Endothelial cell of umbilical vein (primary cell): ENCODE data around the gene REPS2. TPM values are rescaled to one million over a fixed set of nuclear protein-coding genes. Genes with fewer than 3 reads are reported as not detected.

Experiments
- BruUV-seq: library from RNA; stranded (reverse); fragments of 400-500 nt; replicated peaks from 2 replicates; lab custom pipeline; 2021; lab: Mats Ljungman, UMichigan
- CTCF ChIA-PET: fragments of 300-600, 350-600 bp; sonication (Branson Sonifier 250); formaldehyde crosslinking; loops from one replicate; lab custom pipeline; 2021; ENCODE audit warnings: antibody characterized with exemption, inconsistent platforms; lab: Charles Lee
- POLR2A ChIA-PET: fragments of 300-600, 350-600 bp; sonication (Branson Sonifier 250); formaldehyde crosslinking; loops from one replicate; lab custom pipeline; 2021; ENCODE audit warnings: antibody characterized with exemption, inconsistent platforms; lab: Charles Lee
- DNase-seq: peaks from one replicate; pipeline ENCODE4 v3.0.0-alpha.2; 2011; ENCODE audit warnings: low read depth, low spot score
- FAIRE-seq: peaks from 2 replicates; lab custom pipeline; 2011; peaks lifted over from hg19 to GRCh38; lab: Jason Lieb, UNC
- H2AFZ ChIP-seq: 2 replicates; pipeline ENCODE4 v1.6.0; 2012; ENCODE audit warnings: low read depth, low read length, control low read depth, inconsistent platforms
- H3K27ac ChIP-seq: 2 replicates; pipeline ENCODE4 v1.5.1; 2011; ENCODE audit warnings: low read depth, mild to moderate bottlenecking, control low read depth, low read length, moderate library complexity; ENCODE audit not compliant: insufficient read depth
- H3K27me3 ChIP-seq, 2 experiments: 2 replicates each; pipeline versions ENCODE4 v1.6.0 to v1.6.1; 2011; ENCODE audit warnings: low read length in 2 of 2, mixed read lengths in 1 of 2; ENCODE audit not compliant: control insufficient read depth in 2 of 2, insufficient read depth in 2 of 2
- H3K36me3 ChIP-seq, 2 experiments: 2 replicates in 1 of 2; 3 replicates in 1 of 2; pipeline ENCODE4 v1.5.1; 2011; ENCODE audit warnings: low read length in 2 of 2, mild to moderate bottlenecking in 1 of 2, moderate library complexity in 1 of 2; ENCODE audit not compliant: control insufficient read depth in 2 of 2, insufficient read depth in 2 of 2; ENCODE audit errors: extremely low read depth in 1 of 2
- H3K4me1 ChIP-seq: 3 replicates; pipeline ENCODE4 v1.5.1; 2011; ENCODE audit warnings: mild to moderate bottlenecking, low read length; ENCODE audit not compliant: control insufficient read depth, insufficient read depth; ENCODE audit errors: extremely low read depth
- H3K4me2 ChIP-seq: 2 replicates; pipeline ENCODE4 v1.6.1; 2011; ENCODE audit warnings: low read length, control low read depth, mixed read lengths; ENCODE audit not compliant: insufficient read depth
- H3K4me3 ChIP-seq, 3 experiments: fragments of 200-600 bp in 1 of 3; sonication (generic), shearing (Covaris generic) in 1 of 3; replicated peaks in 1 of 3; 2 replicates each; pipeline ENCODE4 v1.5.1; 2011 to 2016; ENCODE audit warnings: control low read depth in 3 of 3, low read length in 3 of 3, mild to moderate bottlenecking in 2 of 3, inconsistent platforms in 1 of 3, low read depth in 1 of 3, moderate library complexity in 1 of 3; ENCODE audit not compliant: insufficient read depth in 1 of 3
- H3K79me2 ChIP-seq: 2 replicates; pipeline ENCODE4 v1.6.0; 2012; ENCODE audit warnings: low read length, inconsistent platforms; ENCODE audit not compliant: control insufficient read depth, insufficient read depth
- H3K9ac ChIP-seq: replicated peaks from 2 replicates; pipeline ENCODE3; 2011; ENCODE audit warnings: low read length, control low read depth; ENCODE audit not compliant: insufficient read depth; ENCODE audit errors: extremely low read depth
- H3K9me1 ChIP-seq: replicated peaks from 3 replicates; pipeline ENCODE4 v1.6.0; 2011; ENCODE audit warnings: mild to moderate bottlenecking, low read length; ENCODE audit not compliant: control insufficient read depth, insufficient read depth; ENCODE audit errors: extremely low read depth
- H3K9me3 ChIP-seq: replicated peaks from 2 replicates; pipeline ENCODE4 v1.5.1; 2012; ENCODE audit warnings: low read length, inconsistent platforms; ENCODE audit not compliant: control insufficient read depth, insufficient read depth
- H4K20me1 ChIP-seq: replicated peaks from 2 replicates; pipeline ENCODE3; 2011; ENCODE audit warnings: mild to moderate bottlenecking, low read length; ENCODE audit not compliant: control insufficient read depth, insufficient read depth; ENCODE audit errors: extremely low read depth
- EZH2 ChIP-seq: IDR thresholded peaks from 2 replicates; pipeline ENCODE4 v1.6.1; 2012; ENCODE audit warnings: borderline replicate concordance, low read depth, mild to moderate bottlenecking, moderate library complexity, low read length, inconsistent platforms; ENCODE audit not compliant: severe bottlenecking
- FOS ChIP-seq: IDR thresholded peaks from 2 replicates; pipeline ENCODE4 v1.6.1; 2011; ENCODE audit warnings: mild to moderate bottlenecking, low read length, moderate library complexity, borderline replicate concordance; ENCODE audit not compliant: insufficient read depth
- JUN ChIP-seq: IDR thresholded peaks from 2 replicates; pipeline ENCODE4 v1.6.1; 2011; ENCODE audit warnings: borderline replicate concordance, low read depth; ENCODE audit not compliant: insufficient read length, insufficient read depth
- MYC ChIP-seq: IDR thresholded peaks from one replicate; pipeline ENCODE4 v1.6.1; 2011; ENCODE audit warnings: mild to moderate bottlenecking, low read depth, low read length
- POLR2A ChIP-seq: IDR thresholded peaks from 2 replicates; pipeline ENCODE4 v1.6.1; 2012; ENCODE audit warnings: low read depth, mild to moderate bottlenecking, control low read depth, low read length
- dilution Hi-C: fragments of 300-500 bp; cut with MboI; formaldehyde crosslinking; loops from one replicate; pipeline ENCODE4 v1.15.0; 2019; ENCODE audit warnings: low sequenced_read_pairs; ENCODE audit not compliant: extremely low pct_ligation_motif_present
- intact Hi-C: fragments of 100-400 bp; cut with micrococcal nuclease; formaldehyde crosslinking; loops from one replicate; pipeline ENCODE4 v1.10.0; 2022
- polyA plus RNA-seq, 4 experiments: library from polyadenylated mRNA; depleted of rRNA in 3 of 4; stranded (reverse) in 3 of 4; unstranded in 1 of 4; fragments of >200 nt; gene quantifications; 2 replicates each; pipeline versions ENCODE4 v1.2.1 to v1.2.3, GENCODE V29; 2011 to 2012; ENCODE audit warnings: missing spikeins in 1 of 4
- total RNA-seq: library from RNA; stranded (reverse); gene quantifications from 2 replicates; pipeline ENCODE4 v1.2.3, GENCODE V29; 2021
- TF ChIP-seq, protein P1 (sequence below): IDR thresholded peaks from 2 replicates; pipeline ENCODE4 v1.6.1; 2011; ENCODE audit not compliant: insufficient read depth, insufficient read length
- TF ChIP-seq, protein P2 (sequence below), 2 donors: IDR thresholded peaks; 1 replicate in 1 of 2; 2 replicates in 1 of 2; pipeline ENCODE4 v1.5.1; 2011; ENCODE audit warnings: low read length in 2 of 2, mild to moderate bottlenecking in 2 of 2, moderate library complexity in 2 of 2, control low read depth in 1 of 2, inconsistent platforms in 1 of 2, low read depth in 1 of 2; ENCODE audit not compliant: insufficient read depth in 1 of 2; ENCODE audit errors: extremely low read depth in 1 of 2

The REPS2 gene
- total and polyA plus RNA-seq, 2 donors (not counting 3 experiments of a cell fraction or from before 2014, with no cell fraction given): 0.91 to 2.6 TPM

DNA sequence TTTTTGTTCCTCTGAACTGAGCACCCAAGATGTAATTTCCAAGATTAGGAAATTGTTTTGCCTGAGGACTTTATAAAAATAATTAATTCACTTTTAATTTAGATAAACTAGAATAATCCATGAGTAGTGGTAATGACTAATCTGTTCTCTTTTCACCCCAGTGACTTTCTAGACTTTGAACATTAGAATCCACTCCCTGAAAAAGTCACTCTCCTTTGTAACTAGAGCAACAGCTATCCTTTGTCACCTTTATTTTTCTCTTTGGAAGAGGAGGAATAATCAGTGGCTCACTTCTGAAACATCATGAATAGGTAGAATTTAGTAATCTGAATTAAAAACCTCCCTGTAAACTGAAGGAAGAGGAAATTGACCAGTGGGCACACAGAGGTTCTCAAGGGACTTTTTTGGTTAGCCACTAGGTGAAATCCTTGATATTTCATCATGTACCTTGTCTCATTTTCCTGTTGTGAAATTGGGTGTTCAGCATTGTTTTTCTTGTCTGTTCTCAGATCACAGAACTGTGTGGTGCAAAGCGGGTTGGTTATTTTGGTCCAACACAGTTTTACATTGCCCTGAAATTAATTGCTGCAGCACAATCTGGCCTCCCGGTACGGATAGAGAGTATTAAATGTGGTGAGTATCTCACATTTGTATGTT lies 59.4 kb downstream of the REPS2 start:
- Histone ChIP-seq H3K9ac (no peak overlapping the region), H3K27ac (no peak overlapping the region), H3K4me2 (no peak overlapping the region), H4K20me1 (no peaks in the 10 kb centered on the region), H3K27me3 (no peaks in the 10 kb centered on the region), H3K36me3 (no peaks in the 10 kb centered on the region), H3K4me3 (no peak overlapping the region), H2AFZ (no peak overlapping the region), H3K79me2 (no peaks in the 10 kb centered on the region), H3K9me3 (no peaks in the 10 kb centered on the region), H3K4me1 (no peaks in the 10 kb centered on the region), H3K9me1 (no peaks in the 10 kb centered on the region)
- ChIA-PET POLR2A (no interaction called here), CTCF (interaction anchor here (1.3 to 10.7 kb wide), 3 partner anchors 9 to 40 kb away, joined by 3 to 104 read pairs (median 3); no protein-coding TSS in a partner anchor)
- BruUV-seq: no TSS peak
- no peak for DNase-seq
- intact Hi-C loops: no loop called here
- dilution Hi-C loops: no loop called here
- TF ChIP-seq EZH2: no peak
- no peak for TF ChIP-seq FOS
- no peak for TF ChIP-seq MYC
- TF ChIP-seq JUN: no peak
- no peak for TF ChIP-seq POLR2A
- TF ChIP-seq, protein P1, sequence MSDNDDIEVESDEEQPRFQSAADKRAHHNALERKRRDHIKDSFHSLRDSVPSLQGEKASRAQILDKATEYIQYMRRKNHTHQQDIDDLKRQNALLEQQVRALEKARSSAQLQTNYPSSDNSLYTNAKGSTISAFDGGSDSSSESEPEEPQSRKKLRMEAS: no peak
- TF ChIP-seq, protein P2, sequence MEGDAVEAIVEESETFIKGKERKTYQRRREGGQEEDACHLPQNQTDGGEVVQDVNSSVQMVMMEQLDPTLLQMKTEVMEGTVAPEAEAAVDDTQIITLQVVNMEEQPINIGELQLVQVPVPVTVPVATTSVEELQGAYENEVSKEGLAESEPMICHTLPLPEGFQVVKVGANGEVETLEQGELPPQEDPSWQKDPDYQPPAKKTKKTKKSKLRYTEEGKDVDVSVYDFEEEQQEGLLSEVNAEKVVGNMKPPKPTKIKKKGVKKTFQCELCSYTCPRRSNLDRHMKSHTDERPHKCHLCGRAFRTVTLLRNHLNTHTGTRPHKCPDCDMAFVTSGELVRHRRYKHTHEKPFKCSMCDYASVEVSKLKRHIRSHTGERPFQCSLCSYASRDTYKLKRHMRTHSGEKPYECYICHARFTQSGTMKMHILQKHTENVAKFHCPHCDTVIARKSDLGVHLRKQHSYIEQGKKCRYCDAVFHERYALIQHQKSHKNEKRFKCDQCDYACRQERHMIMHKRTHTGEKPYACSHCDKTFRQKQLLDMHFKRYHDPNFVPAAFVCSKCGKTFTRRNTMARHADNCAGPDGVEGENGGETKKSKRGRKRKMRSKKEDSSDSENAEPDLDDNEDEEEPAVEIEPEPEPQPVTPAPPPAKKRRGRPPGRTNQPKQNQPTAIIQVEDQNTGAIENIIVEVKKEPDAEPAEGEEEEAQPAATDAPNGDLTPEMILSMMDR (IDR thresholded peaks at IDR 0.05; ENCODE audit: extremely low read depth in 1 of 2, insufficient read depth in 1 of 2, low read depth in 1 of 2, low read length in 2 of 2): no peak
- no peak for FAIRE-seq
